ENCODE results near the gene PPP1R3F.
A peak's percentile ranks its signal among the peaks of the same experiment; 100 is the strongest.

PPP1R3F gene

GRCh38 chrX:49249071-49249470 is 20.5 kb upstream of the PPP1R3F start:
- DNase-seq (ENCODE audit: low spot score): no peak

DNA sequence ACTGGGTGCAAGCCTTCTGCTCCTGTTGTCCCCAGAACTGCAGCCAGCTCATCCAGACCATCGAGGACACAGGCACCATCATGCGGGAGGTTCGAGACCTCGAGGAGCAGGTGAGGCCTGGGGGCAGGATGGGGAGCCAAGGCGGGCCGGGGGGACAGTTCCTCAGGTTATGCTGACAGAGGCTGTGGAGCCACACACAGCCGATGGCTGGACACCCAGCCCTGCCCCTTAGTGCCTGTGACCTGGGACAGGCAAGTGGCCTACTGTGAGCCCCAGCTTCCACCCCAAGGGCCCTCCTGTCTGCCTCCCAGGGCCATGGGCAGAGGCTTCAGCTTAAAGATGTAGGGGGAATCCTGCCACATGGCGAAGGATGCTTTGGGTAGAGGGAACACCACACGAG is 20.0 kb upstream of the PPP1R3F start:
- DNase-seq (ENCODE audit: low spot score): no peak

DNA sequence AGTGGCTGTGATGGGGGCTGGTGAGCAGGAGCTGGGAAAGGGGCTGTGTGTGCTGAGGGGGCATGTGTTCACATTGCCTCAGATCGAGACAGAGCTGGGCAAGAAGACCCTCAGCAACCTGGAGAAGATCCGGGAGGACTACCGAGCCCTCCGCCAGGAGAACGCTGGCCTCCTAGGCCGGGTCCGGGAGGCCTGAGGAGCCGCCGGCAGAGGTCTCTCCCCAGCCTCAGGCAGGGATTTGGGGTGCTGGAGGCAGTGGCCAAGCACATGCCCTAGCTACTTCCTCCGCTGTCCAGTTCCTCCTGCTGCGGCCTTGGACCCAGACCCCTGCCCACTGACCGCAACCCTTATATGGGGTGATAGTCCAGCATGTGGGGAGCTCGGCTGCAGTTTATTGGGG is 19.5 kb upstream of the PPP1R3F start:
- DNase-seq (ENCODE audit: low spot score): no peak

DNA sequence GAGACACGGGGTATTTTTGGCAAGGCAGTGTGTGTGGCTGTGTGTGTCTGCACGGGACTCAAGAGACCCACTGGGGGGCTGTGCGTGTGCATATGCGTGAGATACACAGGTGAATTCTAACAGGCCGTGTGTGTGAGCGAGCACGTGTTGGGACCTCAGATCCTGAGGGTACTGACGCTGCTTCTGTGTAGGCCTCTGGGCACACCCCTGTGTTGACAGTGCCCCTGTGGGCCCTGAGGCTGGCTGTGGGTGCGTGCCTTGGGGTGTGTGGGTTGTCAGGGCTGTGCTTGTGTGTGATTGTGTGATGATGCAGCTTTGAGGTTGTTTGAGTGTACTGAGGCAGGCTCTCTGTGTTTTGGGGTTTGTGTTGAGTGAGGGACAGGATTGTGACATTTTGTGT is 19.0 kb upstream of the PPP1R3F start:
- DNase-seq (ENCODE audit: low spot score): no peak

DNA sequence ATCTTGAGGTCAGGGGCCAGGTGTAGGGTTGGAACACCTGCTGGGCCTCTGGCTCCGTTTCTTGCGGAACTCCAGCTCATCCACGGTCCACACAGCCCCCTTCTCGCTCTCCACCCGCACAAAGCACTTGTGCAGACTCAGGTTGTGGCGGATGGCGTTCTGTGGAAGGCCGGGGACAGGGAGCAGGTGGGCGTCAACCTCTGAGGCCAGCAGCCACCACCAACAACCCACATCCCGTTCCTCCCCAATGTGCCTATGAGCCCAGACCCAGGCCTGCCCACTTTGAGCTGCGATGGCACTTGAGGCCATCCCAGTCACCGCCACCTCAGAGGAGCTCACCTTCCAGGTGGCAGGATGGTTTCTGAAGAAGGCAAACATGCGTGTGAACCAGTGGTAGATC is 18.3 kb upstream of the PPP1R3F start:
- no peak for DNase-seq (ENCODE audit: low spot score)

DNA sequence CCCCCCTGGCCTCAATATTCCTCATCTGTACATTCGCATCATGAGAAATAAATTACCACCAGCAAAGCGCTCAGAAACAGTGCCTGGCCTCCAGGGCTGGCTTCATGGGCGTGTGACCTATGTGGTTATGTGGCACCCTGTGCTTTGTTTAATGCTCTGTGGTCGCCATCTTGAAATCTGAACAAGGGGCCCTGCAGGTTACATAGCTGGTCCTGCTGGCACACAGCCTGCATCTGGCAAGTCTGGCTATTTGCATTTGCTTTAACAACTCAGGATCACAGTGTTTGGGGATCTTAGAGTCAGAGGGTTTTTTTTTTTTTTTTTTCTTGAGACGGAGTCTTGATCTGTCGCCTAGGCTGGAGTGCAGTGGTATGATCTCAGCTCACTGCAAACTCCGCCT is 15.0 kb upstream of the PPP1R3F start:
- no peak for DNase-seq (ENCODE audit: low spot score)

- no peak for DNase-seq (ENCODE audit: low spot score)
Observed at GRCh38 chrX:49256268-49256995, 13.2 kb upstream of the PPP1R3F start.

GRCh38 chrX:49257074-49257790 is 12.4 kb upstream of the PPP1R3F start:
- DNase-seq (ENCODE audit: low spot score): no peak

GRCh38 chrX:49257846-49258748 is 11.5 kb upstream of the PPP1R3F start:
- DNase-seq (ENCODE audit: low spot score): no peak

DNA sequence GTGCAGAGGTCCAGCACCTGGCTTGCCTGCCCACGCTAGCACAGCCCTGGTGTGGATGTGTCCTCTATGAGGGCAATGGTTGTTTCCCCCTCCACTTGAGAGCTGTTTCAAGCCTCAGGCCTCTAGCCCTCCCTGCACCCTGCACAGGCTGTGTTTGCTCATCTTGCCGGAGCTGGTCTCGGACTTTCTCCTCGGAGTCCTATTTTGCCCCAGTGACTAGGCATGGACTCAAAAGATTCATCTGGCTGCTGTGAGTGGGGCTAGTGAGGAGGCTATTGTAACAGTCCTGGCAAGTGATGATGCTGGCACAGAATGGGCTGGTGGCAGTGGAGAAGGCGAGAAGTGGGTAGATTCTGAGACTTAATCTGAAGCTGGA is 10.9 kb upstream of the PPP1R3F start:
- no peak for DNase-seq (ENCODE audit: low spot score)

- DNase-seq (ENCODE audit: low spot score): no peak
Observed at GRCh38 chrX:49260221-49260985, 9.2 kb upstream of the PPP1R3F start.

DNA sequence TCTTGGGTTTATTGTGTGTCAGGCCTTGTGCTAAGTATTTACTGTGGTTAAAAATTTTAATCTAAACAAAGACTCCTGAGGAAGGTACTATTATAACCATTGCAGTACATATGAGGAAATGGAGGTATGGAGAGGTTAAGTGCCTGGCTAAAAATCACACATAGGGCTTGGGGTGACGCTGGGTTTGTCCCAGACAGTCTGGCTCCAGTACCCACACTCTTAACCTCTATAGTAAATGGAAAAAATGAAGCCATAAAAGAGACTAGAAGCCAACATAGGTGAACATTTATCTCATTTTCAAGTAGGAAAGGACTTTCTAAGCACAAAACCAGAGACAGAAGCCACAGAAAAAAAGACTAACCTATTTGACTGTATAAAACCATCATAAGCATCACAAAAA is 7.0 kb upstream of the PPP1R3F start:
- DNase-seq (ENCODE audit: low spot score): no peak

DNA sequence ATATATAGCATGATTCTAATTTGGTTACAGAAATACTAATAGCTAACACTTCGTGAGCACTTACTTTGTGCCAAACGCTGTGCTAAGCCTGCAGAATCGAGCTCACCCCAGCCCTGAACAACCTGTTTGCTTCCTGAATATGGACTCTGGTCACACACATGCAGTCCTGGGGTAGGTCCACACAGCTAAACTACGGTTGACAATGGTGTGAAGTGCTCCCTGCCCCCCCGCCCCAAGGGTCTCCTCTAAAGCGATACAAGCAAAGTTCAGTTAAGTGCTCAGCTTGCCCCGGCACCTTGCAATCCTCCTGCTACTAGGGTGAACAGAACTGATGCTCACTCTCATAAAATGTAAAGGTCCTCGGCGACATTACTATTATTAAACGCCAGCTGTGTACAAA is 6.0 kb upstream of the PPP1R3F start:
- DNase-seq (ENCODE audit: low spot score): no peak

DNA sequence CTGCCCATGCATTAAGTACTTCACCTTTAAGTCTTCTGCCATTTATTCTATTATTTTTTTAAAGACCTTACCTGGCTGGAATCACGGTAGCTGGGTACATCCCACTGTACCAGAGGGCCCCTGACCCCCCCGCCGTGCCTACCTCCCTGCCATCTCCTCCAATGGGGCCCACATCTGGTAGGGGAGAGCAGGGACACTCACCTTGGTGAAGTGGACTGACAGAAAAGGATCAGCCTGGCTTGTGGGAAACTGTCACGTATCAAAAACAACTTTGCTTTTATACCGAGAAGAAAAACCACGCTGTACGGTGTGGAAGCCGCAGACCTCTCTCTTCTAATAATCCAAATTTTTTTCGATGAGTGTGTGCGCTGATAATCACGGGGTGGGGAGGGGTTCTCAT is 5.1 kb upstream of the PPP1R3F start, which contains the start of gene FOXP3:
Gene FOXP3, minus strand, starts transcription at position 251 of the 400 bp plus-strand sequence. CDS start 6,205 bp downstream, outside the sequence.
- no peak for DNase-seq (ENCODE audit: low spot score)

- DNase-seq (ENCODE audit: low spot score): no peak
Observed at GRCh38 chrX:49266523-49267445, 2.8 kb upstream of the PPP1R3F start.

GRCh38 chrX:49268702-49269009 is 937 bp upstream of the PPP1R3F start:
- DNase-seq (ENCODE audit: low spot score): no peak

GRCh38 chrX:49269010-49269766 is 405 bp upstream of the PPP1R3F start:
- peak; percentile 88 for DNase-seq (ENCODE audit: low spot score)

DNA sequence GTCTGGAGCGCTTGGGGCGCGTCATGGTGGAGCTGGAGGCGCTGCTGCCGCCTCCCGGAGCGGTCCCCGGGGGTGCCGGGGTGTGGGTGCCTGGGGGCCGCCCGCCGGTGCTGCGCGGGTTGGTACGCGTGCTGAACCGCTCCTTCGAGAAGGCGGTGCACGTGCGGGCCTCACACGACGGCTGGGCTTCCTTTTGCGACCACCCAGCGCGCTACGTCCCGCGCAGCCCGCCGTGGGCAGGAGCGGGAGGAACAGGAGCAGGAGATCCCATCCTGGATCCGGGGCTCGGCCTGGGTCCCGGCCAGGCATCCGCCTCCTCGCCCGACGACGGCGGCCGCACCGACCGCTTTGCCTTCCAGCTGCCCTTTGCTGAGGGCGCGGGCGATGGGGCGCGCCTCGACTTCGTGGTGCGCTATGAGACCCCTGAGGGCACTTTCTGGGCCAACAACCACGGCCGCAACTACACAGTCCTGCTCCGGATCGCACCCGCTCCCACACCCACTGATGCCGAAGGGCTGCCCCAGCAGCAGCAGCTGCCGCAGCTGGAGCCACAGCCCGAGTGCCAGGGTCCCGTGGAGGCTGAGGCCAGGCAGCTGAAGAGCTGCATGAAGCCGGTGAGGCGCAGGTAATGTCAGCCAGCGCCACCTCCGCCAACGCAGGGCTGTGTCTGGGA is 792 bp downstream of the PPP1R3F start:
- no peak for DNase-seq (ENCODE audit: low spot score)

GRCh38 chrX:49271341-49271740 is 1.7 kb downstream of the PPP1R3F start:
- no peak for DNase-seq (ENCODE audit: low spot score)

- DNase-seq (ENCODE audit: low spot score): no peak
Observed at GRCh38 chrX:49272421-49272820, 2.8 kb downstream of the PPP1R3F start.

Data from iPS-NIHi11 (cell line).